K562 (cell line): ENCODE measurements around the gene MLLT6. TPM values are rescaled to one million over a fixed set of nuclear protein-coding genes. Genes with fewer than 3 reads are reported as not detected.

ENCODE experiments used
- CBX8 ChIP-seq: fragments of 200-600 bp; sonication (generic); IDR thresholded peaks from 2 replicates; pipeline ENCODE4 v1.6.1; 2012; ENCODE audit warnings: borderline replicate concordance, mixed run types, low read depth, mild to moderate bottlenecking, moderate library complexity, mixed read lengths, low read length, control low read depth, inconsistent platforms; ENCODE audit not compliant: poor library complexity, severe bottlenecking; ENCODE audit errors: extremely low read depth
- CEBPG ChIP-seq, 3 experiments: fragments of 200-800 bp in 1 of 3; sonication (Bioruptor generic) in 1 of 3; sonication (generic) in 1 of 3; formaldehyde crosslinking in 1 of 3; IDR thresholded peaks in 2 of 3; conservative IDR thresholded peaks in 1 of 3; 2 replicates each; pipeline versions ENCODE4 v1.6.1 to v1.8.0; 2016 to 2022; ENCODE audit warnings: missing compliant biosample characterization in 2 of 3, missing genetic modification characterization in 2 of 3, mild to moderate bottlenecking in 1 of 3, missing genetic modification reagents in 1 of 3
- IFI16 ChIP-seq: fragments of 250-450 bp; sonication (Bioruptor Pico); IDR thresholded peaks from 2 replicates; pipeline ENCODE4 v2.1.2; 2022; ENCODE audit warnings: mild to moderate bottlenecking, inconsistent platforms
- JUN ChIP-seq, 2 experiments: sonication (generic) in 1 of 2; formaldehyde crosslinking in 1 of 2; IDR thresholded peaks; 2 replicates each; pipeline versions ENCODE4 v1.6.1 to v1.8.0; 2012 to 2022; ENCODE audit warnings: borderline replicate concordance in 2 of 2, mild to moderate bottlenecking in 2 of 2, improper control_type of control experiment in 1 of 2, low read depth in 1 of 2, low read length in 1 of 2, missing genetic modification reagents in 1 of 2
- MCM5 ChIP-seq: fragments of 450-650 bp; IDR thresholded peaks from 2 replicates; pipeline ENCODE4 v1.6.1; 2016; ENCODE audit warnings: low read depth
- MIER1 ChIP-seq: fragments of 450-650 bp; IDR thresholded peaks from 2 replicates; pipeline ENCODE4 v1.6.1; 2016; ENCODE audit warnings: antibody characterized with exemption, mild to moderate bottlenecking, low read depth
- PHB2 ChIP-seq: fragments of 450-650 bp; IDR thresholded peaks from 2 replicates; pipeline ENCODE4 v1.6.1; 2017; ENCODE audit warnings: low read depth
- POLR3G ChIP-seq: IDR thresholded peaks from 2 replicates; pipeline ENCODE4 v1.6.1; 2011; ENCODE audit not compliant: insufficient read length, insufficient replicate concordance; ENCODE audit errors: extremely low read depth
- POU5F1 ChIP-seq: fragments of 150-350 bp; IDR thresholded peaks from 2 replicates; pipeline ENCODE4 v1.6.1; 2014; ENCODE audit warnings: borderline replicate concordance, low read length, low read depth, mild to moderate bottlenecking; ENCODE audit not compliant: partially characterized antibody
- PRPF4 ChIP-seq: fragments of 200-400 bp; formaldehyde crosslinking; IDR thresholded peaks from one replicate; pipeline ENCODE4 v1.6.1; 2017; ENCODE audit warnings: low read length, low read depth, mild to moderate bottlenecking; ENCODE audit not compliant: insufficient read depth, poor library complexity, severe bottlenecking
- ZBTB9 ChIP-seq: fragments of 450-650 bp; formaldehyde crosslinking; IDR thresholded peaks from 2 replicates; pipeline ENCODE4 v1.4.0; 2020; ENCODE audit warnings: mild to moderate bottlenecking, moderate library complexity
- ZNF143 ChIP-seq: sonication (generic); formaldehyde crosslinking; IDR thresholded peaks from 2 replicates; pipeline ENCODE4 v1.9.0; 2022; ENCODE audit warnings: mild to moderate bottlenecking, missing genetic modification reagents
- ZZZ3 ChIP-seq: fragments of 450-650 bp; IDR thresholded peaks from 2 replicates; pipeline ENCODE4 v1.6.1; 2016; ENCODE audit warnings: antibody characterized with exemption, mild to moderate bottlenecking, moderate library complexity
- polyA plus RNA-seq, 8 experiments: library from polyadenylated mRNA; depleted of rRNA in 4 of 8; stranded (reverse) in 5 of 8; unstranded in 3 of 8; fragments of >200 nt; fragmentation: Nextera tagmentation in 2 of 8; fragmentation: Illumina TruSeq in 1 of 8; extraction: Ambion mirVana in 2 of 8; extraction: Trizol in 1 of 8; gene quantifications; 2 replicates each; pipeline versions ENCODE4 v1.2.1 to v1.2.3, GENCODE V29; 2011 to 2014; ENCODE audit warnings: inconsistent platforms in 1 of 8, missing spikeins in 1 of 8
- total RNA-seq, 7 experiments: library from RNA; depleted of rRNA in 6 of 7; stranded (reverse); fragments of >200 nt in 6 of 7; fragmentation: Illumina TruSeq in 2 of 7; extraction: Trizol in 2 of 7; gene quantifications; 2 replicates each; pipeline versions ENCODE4 v1.2.1 to v1.2.3, GENCODE V29; 2011 to 2021; ENCODE audit warnings: low replicate concordance in 1 of 7
- TF ChIP-seq, protein P1 (sequence below): fragments of 450-650 bp; IDR thresholded peaks from 2 replicates; pipeline ENCODE4 v1.6.1; 2016
- TF ChIP-seq, protein P2 (sequence below), 2 experiments: fragments of 450-650 bp in 1 of 2; IDR thresholded peaks; 2 replicates each; pipeline ENCODE4 v1.6.1; 2011 to 2017; ENCODE audit warnings: low read depth in 2 of 2, antibody characterized with exemption in 1 of 2, borderline replicate concordance in 1 of 2, low read length in 1 of 2, mild to moderate bottlenecking in 1 of 2, mixed read lengths in 1 of 2; ENCODE audit not compliant: control insufficient read depth in 1 of 2

The MLLT6 gene
- total and polyA plus RNA-seq, 9 of the 15 experiments (the other 6 are each of a cell fraction or from before 2014, with no cell fraction given): 3.1 to 71.7 (median 30.0) TPM

- TF ChIP-seq POU5F1 (no peak), JUN (IDR thresholded peaks at IDR 0.05; ENCODE audit: borderline replicate concordance, low read depth, low read length) (peak; percentile 42; the same call in 1 of the 2 replicates), JUN (CRISPR knock-in tag; IDR thresholded peaks at IDR 0.05; ENCODE audit: borderline replicate concordance) (no peak), ZNF143 (CRISPR knock-in tag) (no peak), ZZZ3 (no peak), MCM5 (no peak), CBX8 (no peak), PHB2 (no peak), POLR3G (no peak), CEBPG (CRISPR knock-in tag; IDR thresholded peaks at IDR 0.05) (peak; percentile 71), CEBPG (tag; conservative IDR thresholded peaks at IDR 0.05 in 1 of 2, IDR thresholded peaks at IDR 0.05 in 1 of 2) (peak in 1 of 2 experiments; percentile 64; a peak in 1 of 4 replicates), PRPF4 (no peak), IFI16 (no peak), MIER1 (no peak), ZBTB9 (CRISPR knock-in tag) (no peak)
- TF ChIP-seq, protein P1, sequence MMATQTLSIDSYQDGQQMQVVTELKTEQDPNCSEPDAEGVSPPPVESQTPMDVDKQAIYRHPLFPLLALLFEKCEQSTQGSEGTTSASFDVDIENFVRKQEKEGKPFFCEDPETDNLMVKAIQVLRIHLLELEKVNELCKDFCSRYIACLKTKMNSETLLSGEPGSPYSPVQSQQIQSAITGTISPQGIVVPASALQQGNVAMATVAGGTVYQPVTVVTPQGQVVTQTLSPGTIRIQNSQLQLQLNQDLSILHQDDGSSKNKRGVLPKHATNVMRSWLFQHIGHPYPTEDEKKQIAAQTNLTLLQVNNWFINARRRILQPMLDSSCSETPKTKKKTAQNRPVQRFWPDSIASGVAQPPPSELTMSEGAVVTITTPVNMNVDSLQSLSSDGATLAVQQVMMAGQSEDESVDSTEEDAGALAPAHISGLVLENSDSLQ: peak; percentile 100
- TF ChIP-seq, protein P2, sequence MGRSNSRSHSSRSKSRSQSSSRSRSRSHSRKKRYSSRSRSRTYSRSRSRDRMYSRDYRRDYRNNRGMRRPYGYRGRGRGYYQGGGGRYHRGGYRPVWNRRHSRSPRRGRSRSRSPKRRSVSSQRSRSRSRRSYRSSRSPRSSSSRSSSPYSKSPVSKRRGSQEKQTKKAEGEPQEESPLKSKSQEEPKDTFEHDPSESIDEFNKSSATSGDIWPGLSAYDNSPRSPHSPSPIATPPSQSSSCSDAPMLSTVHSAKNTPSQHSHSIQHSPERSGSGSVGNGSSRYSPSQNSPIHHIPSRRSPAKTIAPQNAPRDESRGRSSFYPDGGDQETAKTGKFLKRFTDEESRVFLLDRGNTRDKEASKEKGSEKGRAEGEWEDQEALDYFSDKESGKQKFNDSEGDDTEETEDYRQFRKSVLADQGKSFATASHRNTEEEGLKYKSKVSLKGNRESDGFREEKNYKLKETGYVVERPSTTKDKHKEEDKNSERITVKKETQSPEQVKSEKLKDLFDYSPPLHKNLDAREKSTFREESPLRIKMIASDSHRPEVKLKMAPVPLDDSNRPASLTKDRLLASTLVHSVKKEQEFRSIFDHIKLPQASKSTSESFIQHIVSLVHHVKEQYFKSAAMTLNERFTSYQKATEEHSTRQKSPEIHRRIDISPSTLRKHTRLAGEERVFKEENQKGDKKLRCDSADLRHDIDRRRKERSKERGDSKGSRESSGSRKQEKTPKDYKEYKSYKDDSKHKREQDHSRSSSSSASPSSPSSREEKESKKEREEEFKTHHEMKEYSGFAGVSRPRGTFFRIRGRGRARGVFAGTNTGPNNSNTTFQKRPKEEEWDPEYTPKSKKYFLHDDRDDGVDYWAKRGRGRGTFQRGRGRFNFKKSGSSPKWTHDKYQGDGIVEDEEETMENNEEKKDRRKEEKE (IDR thresholded peaks at IDR 0.05; ENCODE audit: borderline replicate concordance in 1 of 2, control insufficient read depth in 1 of 2, low read depth in 2 of 2, low read length in 1 of 2): no peak
Measured at GRCh38 chr17:38752308-38753070, 47.4 kb downstream of the MLLT6 start, which contains the start of gene PSMB3 (continued).
